Effector memory CD8-positive, alpha-beta T cell (primary cell): ENCODE data around the gene PLD6.

ENCODE experiments used
- ATAC-seq: fragments of 150-1000 bp; cut with Tn5 transposase; replicated peaks from 2 replicates; pipeline ENCODE4 v1.10.0; 2021; ENCODE audit warnings: mild to moderate bottlenecking, moderate library complexity
- DNase-seq, 3 experiments: peaks; one replicate each; pipeline ENCODE4 v3.0.0; 2021
- H3K27ac Mint-ChIP-seq, 2 donors: one replicate each; pipeline ENCODE4 v1.8.0; 2022; ENCODE audit warnings: mild to moderate bottlenecking in 2 of 2, mixed read lengths in 2 of 2, moderate library complexity in 2 of 2
- H3K27me3 Mint-ChIP-seq, 2 donors: one replicate each; pipeline ENCODE4 v1.8.0; 2022; ENCODE audit warnings: mixed read lengths in 2 of 2
- H3K36me3 Mint-ChIP-seq: one replicate; pipeline ENCODE4 v1.8.0; 2022; ENCODE audit warnings: mild to moderate bottlenecking, moderate library complexity, mixed read lengths; ENCODE audit not compliant: insufficient read depth
- H3K4me1 Mint-ChIP-seq, 2 donors: one replicate each; pipeline ENCODE4 v1.8.0; 2022; ENCODE audit warnings: low read depth in 2 of 2, mixed read lengths in 2 of 2
- H3K4me3 Mint-ChIP-seq, 2 donors: one replicate each; pipeline ENCODE4 v1.8.0; 2022; ENCODE audit warnings: mild to moderate bottlenecking in 2 of 2, mixed read lengths in 2 of 2, moderate library complexity in 2 of 2
- H3K9me3 Mint-ChIP-seq, 2 donors: one replicate each; pipeline ENCODE4 v1.8.0; 2022; ENCODE audit warnings: mixed read lengths in 2 of 2

Gene PLD6

DNA sequence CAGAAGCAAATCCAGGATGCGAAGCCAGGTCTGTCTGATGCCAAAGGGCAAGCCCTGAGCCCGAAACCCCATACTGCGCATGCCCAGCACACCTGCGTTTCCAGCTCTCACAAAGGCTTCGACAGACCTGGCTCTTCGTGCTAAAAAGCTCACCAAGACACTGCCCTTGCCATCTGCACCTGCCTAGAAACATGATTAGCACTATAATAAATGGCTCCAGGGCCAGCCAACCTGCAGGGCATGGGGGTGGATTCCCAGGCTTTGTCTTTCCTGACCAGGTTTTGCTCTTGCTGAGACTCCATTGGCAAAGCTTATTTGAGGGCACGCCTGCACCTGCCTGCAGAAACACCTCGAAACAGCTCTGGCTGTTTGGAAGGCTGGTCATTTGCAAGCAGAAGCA lies 14.4 kb upstream of the PLD6 start:
- peaks cover 72% of the 10 kb centered on the region for H3K36me3 Mint-ChIP-seq
- no peaks in the 10 kb centered on the region for H3K27me3 Mint-ChIP-seq
- H3K27ac Mint-ChIP-seq: peak overlapping the region in 1 of 2 donors; percentile 41
- no peaks in the 10 kb centered on the region for H3K4me1 Mint-ChIP-seq
- no peak overlapping the region for H3K4me3 Mint-ChIP-seq
- no peak for ATAC-seq
- no peaks in the 10 kb centered on the region for H3K9me3 Mint-ChIP-seq
- DNase-seq: no peak

DNA sequence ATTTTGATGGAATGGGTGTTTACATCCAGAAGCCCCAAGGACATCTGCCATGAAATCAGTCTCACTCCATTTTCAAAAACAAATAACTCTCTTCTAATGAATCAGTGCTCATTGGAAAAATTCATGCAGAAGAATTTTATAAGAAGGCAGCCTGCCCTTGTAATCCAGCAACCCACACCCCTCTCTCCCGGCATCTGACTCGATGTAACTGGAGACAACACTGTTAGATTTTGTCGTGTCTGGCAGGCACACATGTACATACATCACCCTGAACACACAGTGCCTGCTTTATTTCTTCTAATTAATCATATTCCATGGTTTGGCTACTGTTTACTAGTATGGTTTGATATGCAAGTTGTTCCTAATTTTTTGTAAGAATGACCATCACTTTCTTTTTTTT lies 11.9 kb upstream of the PLD6 start:
- no peaks in the 10 kb centered on the region for H3K4me1 Mint-ChIP-seq
- ATAC-seq (no peak), DNase-seq (no peak)
- peaks cover 65% of the 10 kb centered on the region for H3K36me3 Mint-ChIP-seq
- no peak overlapping the region for H3K27ac Mint-ChIP-seq
- no peak overlapping the region for H3K4me3 Mint-ChIP-seq
- H3K9me3 Mint-ChIP-seq: no peaks in the 10 kb centered on the region
- H3K27me3 Mint-ChIP-seq: no peaks in the 10 kb centered on the region

DNA sequence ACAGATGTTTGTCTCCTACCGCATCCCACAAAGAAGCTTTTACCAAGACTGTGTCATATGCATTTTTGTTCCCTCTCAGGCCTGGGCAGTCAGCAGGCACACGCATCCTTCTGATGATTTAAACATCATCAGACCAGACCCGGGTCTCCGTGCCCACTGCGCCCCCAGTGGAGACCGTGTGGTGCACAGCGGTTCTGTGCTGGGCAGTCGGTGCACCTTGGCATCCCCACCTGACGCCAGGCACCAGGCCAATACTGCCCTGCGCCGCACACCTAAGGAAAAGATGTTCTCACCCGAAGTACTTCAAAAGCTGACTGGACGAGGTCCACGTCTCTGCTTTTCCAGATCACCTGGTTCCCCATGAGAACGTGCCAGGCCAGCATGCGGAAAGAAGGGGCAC lies 10.6 kb upstream of the PLD6 start:
- no peak for DNase-seq
- no peak overlapping the region for H3K4me3 Mint-ChIP-seq
- H3K4me1 Mint-ChIP-seq: no peaks in the 10 kb centered on the region
- H3K36me3 Mint-ChIP-seq: peaks cover 62% of the 10 kb centered on the region
- no peaks in the 10 kb centered on the region for H3K27me3 Mint-ChIP-seq
- no peak overlapping the region for H3K27ac Mint-ChIP-seq
- ATAC-seq: no peak
- H3K9me3 Mint-ChIP-seq: no peaks in the 10 kb centered on the region

DNA sequence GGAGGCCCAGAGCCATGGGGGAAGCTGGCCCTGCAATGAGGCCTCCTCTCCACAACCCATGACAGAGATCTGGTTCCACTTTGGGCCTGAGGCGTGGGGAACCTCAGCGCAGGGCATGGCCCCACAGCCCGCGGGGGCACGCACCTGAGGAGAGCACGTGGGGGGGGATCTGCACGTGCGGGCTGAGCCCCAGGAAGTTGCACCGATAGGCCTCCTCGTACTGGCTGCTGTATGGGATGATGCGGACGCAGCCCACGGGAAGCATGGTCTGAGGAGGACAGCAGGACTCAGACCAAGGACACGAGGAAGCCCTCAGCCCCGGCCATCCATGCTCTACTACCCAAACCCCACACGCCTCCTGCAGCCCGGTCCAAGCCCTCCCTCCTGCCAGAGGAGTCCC lies 10.1 kb upstream of the PLD6 start:
- H3K4me1 Mint-ChIP-seq: no peaks in the 10 kb centered on the region
- H3K4me3 Mint-ChIP-seq: no peak overlapping the region

DNA sequence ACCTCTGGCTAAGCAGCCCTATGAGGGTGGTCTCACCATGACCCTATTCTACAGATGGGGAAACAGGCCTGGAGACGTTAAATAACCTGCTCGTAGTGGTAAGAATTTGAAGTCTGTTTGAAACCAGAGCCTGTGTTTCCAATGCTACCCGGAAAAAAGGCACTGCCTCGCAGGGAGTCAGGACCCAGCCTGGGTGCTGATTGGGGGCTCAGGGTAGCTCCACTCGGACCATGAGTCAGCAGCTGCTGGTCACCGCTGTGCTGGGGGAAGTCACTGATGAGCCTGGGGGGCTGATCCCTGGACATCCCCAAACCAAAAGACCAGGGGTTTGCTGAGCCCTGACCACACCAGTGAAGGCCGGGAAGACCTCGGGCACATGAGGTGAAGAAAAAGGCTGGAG lies 9.4 kb upstream of the PLD6 start:
- peaks cover 51% of the 10 kb centered on the region for H3K36me3 Mint-ChIP-seq
- no peaks in the 10 kb centered on the region for H3K27me3 Mint-ChIP-seq
- no peak for DNase-seq
- H3K4me3 Mint-ChIP-seq: no peak overlapping the region
- no peaks in the 10 kb centered on the region for H3K4me1 Mint-ChIP-seq
- H3K9me3 Mint-ChIP-seq: no peaks in the 10 kb centered on the region
- H3K27ac Mint-ChIP-seq: peak overlapping the region in 1 of 2 donors; percentile 36
- no peak for ATAC-seq

More for the DNA sequence above, 10.1 kb upstream of the PLD6 start:
- no peaks in the 10 kb centered on the region for H3K27me3 Mint-ChIP-seq
- ATAC-seq: no peak
- no peaks in the 10 kb centered on the region for H3K9me3 Mint-ChIP-seq
- peaks cover 56% of the 10 kb centered on the region for H3K36me3 Mint-ChIP-seq
- DNase-seq: no peak
- peak overlapping the region in 1 of 2 donors; percentile 36 for H3K27ac Mint-ChIP-seq

DNA sequence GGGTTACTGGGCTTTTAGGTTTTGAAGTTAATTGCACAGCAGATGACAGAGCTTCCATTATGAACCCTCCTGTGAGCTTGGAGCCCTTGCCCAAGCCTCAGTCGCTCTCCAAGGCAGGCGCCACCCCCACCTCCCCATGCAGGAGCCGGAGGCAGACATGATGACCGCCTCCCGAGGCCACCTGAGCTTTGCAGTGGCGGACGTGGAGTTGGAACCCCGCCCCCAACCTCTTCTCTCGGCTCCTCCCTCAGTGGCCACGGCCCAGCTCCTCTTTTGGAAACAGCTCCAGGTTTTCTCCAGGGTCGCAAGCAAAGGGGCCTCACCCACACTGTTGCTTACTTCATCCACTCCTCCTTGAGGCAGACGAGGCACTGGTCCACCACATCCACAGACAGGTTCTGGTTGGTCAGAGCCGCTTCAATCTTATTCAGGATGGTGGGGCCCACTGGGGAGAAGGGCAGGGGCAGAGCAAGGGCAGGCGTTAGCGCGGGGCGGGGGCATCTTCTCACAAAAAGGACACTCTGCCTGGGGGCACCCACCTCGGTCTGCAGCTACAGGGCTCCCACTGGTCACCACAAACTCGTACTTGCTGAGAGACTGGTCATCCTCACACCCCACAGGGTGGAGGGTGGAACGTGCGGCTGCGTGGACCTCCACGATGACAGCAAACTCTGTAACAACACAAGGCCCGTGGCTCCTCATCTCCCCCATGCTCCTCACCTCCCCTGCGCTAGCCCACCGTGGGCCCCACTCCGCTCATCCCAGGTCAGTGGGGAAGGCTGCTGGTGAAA lies 8.7 kb upstream of the PLD6 start:
- no peak for ATAC-seq
- H3K4me3 Mint-ChIP-seq: no peak overlapping the region
- no peaks in the 10 kb centered on the region for H3K4me1 Mint-ChIP-seq
- H3K27ac Mint-ChIP-seq: no peak overlapping the region
- H3K9me3 Mint-ChIP-seq: no peaks in the 10 kb centered on the region
- no peaks in the 10 kb centered on the region for H3K27me3 Mint-ChIP-seq
- H3K36me3 Mint-ChIP-seq: peaks cover 46% of the 10 kb centered on the region
- DNase-seq: no peak

DNA sequence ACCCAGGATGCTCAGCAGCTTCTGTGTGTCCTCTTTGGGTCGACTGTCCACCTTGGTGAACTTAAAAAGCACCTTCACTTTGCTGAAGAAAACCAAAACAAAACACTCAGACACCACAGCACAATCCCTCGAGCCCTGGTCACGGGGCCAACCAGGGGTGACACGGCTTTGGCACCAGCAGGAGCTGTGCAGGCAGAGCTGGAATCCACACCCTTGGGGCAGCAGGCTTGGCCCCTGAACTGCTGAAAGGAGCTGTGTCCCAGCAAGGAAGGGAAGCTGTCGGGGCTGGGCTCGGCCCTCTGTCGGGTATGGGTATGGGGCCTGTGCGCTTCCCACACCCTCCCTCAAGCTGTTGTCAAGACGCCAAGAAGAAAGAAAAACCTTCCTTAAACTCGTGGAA lies 7.6 kb upstream of the PLD6 start:
- no peaks in the 10 kb centered on the region for H3K27me3 Mint-ChIP-seq
- H3K27ac Mint-ChIP-seq: no peak overlapping the region
- H3K4me1 Mint-ChIP-seq: no peaks in the 10 kb centered on the region
- no peak for DNase-seq
- no peak overlapping the region for H3K4me3 Mint-ChIP-seq
- H3K9me3 Mint-ChIP-seq: no peaks in the 10 kb centered on the region
- no peak for ATAC-seq
- peaks cover 40% of the 10 kb centered on the region for H3K36me3 Mint-ChIP-seq

DNA sequence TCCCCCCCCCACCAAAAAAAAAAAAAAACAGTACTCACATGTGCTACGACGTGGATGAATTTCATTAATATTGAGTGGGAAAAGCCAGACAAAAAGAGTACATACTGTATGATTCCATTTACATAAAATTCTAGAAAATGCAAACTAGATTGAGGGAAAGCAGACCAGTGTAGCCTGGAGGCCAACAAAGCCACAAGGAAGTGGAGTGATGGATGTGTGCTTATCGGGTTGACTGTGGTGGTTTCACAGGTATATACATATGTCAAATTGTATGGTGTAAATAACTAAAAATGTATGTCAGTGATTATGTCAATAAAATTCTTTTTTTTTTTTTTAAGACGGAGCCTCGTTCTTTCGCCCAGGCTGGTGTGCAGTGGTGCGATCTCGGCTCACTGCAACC lies 1.9 kb upstream of the PLD6 start:
- Mint-ChIP-seq H3K27ac (no peak overlapping the region), H3K9me3 (no peaks in the 10 kb centered on the region), H3K27me3 (no peaks in the 10 kb centered on the region), H3K4me1 (peaks cover 22 to 29% of the 10 kb centered on the region in 2 donors), H3K4me3 (no peak overlapping the region), H3K36me3 (peaks cover 24% of the 10 kb centered on the region)
- DNase-seq: no peak
- ATAC-seq: peak; percentile 21

DNA sequence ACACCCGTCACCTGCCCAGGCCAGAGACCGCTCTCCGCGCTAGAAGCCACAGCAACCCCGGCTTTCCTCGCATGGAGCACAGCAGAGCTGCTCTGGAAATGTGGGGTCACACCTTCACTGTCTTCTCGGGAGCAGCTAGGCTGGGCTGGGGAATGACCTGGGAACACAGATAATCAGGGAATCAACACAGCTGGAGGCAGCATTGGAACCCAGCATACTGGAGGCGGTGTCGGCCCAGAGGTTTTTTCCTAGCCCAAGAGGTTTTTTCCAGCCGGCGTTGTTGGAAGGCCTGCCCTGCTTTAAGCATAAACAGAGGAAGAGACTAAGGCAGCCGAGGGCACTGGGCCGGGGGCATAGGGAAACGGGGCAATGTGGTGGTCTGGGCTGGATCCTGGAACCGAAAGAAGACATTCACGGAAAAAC lies 791 bp upstream of the PLD6 start:
- H3K27me3 Mint-ChIP-seq: no peaks in the 10 kb centered on the region
- DNase-seq: no peak
- peak overlapping the region; percentile 58 to 83 for H3K4me3 Mint-ChIP-seq
- H3K4me1 Mint-ChIP-seq: peaks cover 22 to 31% of the 10 kb centered on the region in 2 donors
- H3K36me3 Mint-ChIP-seq: peaks cover 29% of the 10 kb centered on the region
- H3K27ac Mint-ChIP-seq: peak overlapping the region in 1 of 2 donors; percentile 89
- H3K9me3 Mint-ChIP-seq: no peaks in the 10 kb centered on the region
- no peak for ATAC-seq

DNA sequence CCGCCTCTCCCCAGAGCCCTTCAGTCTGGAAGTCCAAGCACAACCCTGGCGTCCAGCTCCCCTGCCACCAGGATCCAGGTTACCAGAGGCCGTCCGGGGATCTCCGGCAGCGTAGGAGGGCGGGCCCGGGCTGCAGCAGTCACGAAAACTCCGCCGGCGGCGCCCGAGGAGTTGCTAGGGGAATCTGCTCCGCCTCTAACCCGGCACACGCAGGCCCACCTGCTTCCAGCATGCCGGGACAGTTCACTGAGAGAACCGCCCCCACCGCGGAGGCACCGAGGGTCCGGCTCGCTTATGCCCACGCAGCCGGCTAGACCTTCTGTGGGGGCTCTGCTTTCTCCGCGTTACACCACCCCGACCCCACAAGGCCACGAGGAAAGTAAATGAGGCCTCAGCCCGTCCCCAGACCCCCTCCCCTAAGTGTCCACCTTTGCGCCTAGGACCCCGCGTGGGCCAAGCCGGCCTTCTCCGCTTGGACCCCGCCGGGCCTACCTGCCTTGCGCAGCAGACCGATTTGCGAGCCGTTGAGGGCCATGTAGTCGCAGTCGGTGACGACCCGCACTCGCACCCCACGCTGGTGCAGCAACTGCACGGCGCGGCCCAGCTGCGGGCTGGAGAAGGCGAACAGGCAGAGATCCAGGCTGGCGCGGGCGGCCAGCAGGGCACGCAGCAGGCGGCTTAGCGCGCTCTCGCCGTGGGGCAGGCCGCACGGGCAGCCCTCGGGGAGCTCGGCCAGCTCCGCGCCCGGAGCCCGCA lies 587 bp downstream of the PLD6 start:
- Mint-ChIP-seq H3K9me3 (no peaks in the 10 kb centered on the region), H3K27ac (peak overlapping the region; percentile 84 to 85), H3K4me3 (peak overlapping the region; percentile 78 to 83), H3K36me3 (peaks cover 29% of the 10 kb centered on the region), H3K27me3 (no peaks in the 10 kb centered on the region), H3K4me1 (peaks cover 22 to 31% of the 10 kb centered on the region in 2 donors)
- ATAC-seq (peak; percentile 27), DNase-seq (peak; percentile 32 to 42 (median 39))

DNA sequence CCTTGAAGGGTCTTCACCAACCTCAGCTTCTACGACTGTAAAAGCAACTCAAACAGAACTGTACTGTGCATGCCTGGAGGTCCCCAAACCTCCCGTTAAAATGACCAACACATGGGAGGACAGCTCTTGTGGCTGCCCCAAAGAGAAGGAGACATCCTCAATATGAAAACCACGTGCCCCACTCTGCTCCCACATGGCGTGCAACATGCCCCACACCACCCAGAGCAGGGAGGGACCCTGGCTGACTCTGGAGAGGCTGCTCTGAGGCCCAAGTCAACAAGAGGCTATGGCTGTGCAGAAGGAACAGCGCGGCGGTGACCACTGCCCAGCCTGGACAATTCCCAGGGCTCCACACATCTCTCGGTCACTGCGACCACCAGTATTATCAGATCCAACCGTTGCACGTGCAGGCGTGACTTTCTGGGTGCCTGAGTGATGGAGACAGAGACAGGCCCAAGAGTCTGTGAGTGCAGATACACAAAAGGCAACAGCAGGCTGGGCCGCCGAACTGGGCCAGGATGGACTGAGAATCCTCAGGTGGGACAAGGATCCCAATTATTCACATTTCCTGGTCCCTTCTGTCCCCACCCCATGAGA lies 1.4 kb downstream of the PLD6 start:
- Mint-ChIP-seq H3K27ac (peak overlapping the region; percentile 84 to 85), H3K9me3 (no peaks in the 10 kb centered on the region), H3K4me1 (peaks cover 22 to 31% of the 10 kb centered on the region in 2 donors), H3K36me3 (peaks cover 29% of the 10 kb centered on the region), H3K27me3 (no peaks in the 10 kb centered on the region), H3K4me3 (peak overlapping the region; percentile 78 to 83)
- no peak for ATAC-seq
- no peak for DNase-seq

DNA sequence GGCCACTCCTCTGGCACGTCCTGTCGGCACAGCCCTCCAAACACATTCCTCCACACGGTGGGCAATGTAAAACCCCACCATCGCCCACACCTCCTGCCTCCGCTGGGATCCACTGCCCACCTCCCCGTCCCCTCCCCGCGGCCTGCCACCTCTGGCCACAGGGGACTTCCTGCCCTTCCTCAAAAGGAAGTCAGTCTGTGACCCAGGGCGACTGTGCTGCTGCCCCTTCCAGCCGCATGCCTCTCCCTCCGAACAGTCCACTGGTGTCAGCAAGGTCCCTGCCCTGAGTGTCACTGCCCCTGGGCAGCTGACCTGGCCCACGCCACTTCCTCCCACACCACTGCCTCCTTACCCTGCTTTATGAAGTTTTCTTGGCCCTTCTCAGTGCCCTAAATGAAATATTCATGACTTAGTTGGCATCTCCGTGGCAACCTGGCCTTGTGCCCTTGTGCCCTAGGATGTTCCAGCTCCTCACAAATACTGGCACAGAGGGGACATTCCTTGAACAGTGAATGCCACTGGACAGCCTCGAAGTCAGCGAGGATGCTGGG lies 2.0 kb downstream of the PLD6 start:
- Mint-ChIP-seq H3K27me3 (no peaks in the 10 kb centered on the region), H3K27ac (peak overlapping the region in 1 of 2 donors; percentile 85), H3K4me1 (peaks cover 22 to 31% of the 10 kb centered on the region in 2 donors), H3K9me3 (no peaks in the 10 kb centered on the region), H3K4me3 (peak overlapping the region; percentile 78 to 83), H3K36me3 (peaks cover 29% of the 10 kb centered on the region)
- no peak for ATAC-seq
- DNase-seq: no peak

DNA sequence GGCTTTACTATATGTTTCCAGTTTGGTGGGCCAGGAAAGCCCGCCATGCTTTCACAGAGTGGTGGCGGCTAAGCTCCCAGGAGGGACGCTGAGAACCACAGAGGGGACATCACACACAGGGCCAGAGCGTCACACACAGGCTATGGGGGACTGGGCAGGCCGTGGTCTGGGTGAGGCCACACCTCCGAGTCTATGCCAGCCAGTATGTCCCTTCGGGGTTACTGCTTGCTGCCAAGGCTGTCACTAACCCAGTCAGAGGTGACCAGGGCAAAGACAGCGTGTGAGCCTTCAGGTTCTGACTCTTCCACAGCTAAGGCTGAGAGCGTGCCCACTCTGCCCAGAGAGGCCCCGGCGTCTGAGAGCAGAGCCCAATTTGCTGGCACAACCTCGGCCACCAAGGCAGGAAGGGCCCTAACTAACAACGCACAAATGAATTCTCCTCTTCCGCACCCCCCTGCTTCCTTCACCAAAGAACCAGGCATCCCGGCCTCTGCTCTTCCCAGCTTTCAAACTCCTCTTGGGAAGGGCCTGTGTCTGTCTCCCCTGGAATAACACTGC lies 2.9 kb downstream of the PLD6 start:
- H3K27me3 Mint-ChIP-seq: no peaks in the 10 kb centered on the region
- no peak for DNase-seq
- ATAC-seq: no peak
- peak overlapping the region in 1 of 2 donors; percentile 85 for H3K27ac Mint-ChIP-seq
- peak overlapping the region in 1 of 2 donors; percentile 83 for H3K4me3 Mint-ChIP-seq
- peaks cover 22 to 31% of the 10 kb centered on the region in 2 donors for H3K4me1 Mint-ChIP-seq
- no peaks in the 10 kb centered on the region for H3K9me3 Mint-ChIP-seq
- H3K36me3 Mint-ChIP-seq: peaks cover 29% of the 10 kb centered on the region
